NCI-H1092 treated with DMSO at 0.1 percent for 48 hours (cell line): Measurements from ENCODE around the gene SERPINB11.
A peak's percentile ranks its signal among the peaks of the same experiment; 100 is the strongest.
"Not testable (repeated sequence)": the region's sequence is repeated elsewhere in the genome, so short reads cannot be mapped to it uniquely, and the experiment has no call there.

Experiments
- DNase-seq: peaks from one replicate; lab custom pipeline; 2025; lab: John Stamatoyannopoulos, UW

The SERPINB11 gene, protein sequence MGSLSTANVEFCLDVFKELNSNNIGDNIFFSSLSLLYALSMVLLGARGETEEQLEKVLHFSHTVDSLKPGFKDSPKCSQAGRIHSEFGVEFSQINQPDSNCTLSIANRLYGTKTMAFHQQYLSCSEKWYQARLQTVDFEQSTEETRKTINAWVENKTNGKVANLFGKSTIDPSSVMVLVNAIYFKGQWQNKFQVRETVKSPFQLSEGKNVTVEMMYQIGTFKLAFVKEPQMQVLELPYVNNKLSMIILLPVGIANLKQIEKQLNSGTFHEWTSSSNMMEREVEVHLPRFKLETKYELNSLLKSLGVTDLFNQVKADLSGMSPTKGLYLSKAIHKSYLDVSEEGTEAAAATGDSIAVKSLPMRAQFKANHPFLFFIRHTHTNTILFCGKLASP

DNA sequence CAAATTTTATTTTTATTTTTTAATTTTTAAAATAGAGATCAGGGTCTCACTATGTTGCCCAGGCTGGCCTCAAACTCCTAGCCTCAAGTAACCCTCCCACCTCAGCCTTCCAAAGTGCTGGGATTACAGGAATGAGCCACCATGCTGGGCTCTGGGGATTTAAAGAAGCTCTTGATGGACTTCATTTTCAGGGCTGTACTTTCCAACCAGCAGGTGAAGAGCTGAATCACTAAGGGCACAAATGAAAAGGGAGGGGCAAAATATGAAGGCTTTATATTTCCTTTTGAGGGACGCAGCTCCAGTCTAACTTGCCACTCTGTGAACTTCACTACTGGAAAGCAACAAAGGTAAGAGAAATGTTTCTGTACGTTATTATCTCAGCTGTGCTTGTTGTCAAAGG lies at the start of gene SERPINB11:
TSS of gene SERPINB11 (plus strand) at position 301 of the 400 bp plus-strand sequence. CDS start 7,234 bp downstream, outside the sequence.
- no peak for DNase-seq

DNA sequence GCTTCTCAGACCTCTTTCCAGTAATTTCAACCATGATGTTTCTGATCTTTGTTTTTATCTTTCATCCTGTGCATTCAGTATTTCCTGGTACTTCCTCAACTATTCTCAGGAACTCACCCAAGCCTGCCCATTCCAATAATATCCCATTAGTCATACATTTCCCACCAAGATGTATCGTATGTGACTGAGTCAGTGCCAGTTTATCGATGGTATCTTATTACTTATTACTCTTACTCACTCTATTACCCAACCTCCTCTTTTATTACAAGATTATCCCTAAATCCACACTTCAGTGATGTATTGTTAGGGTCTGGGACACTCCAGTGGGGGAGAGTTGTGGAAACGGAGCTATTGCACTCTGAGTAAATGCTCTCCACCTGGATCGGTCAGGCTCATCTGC lies 43.8 kb upstream of the SERPINB11 start:
- not testable (repeated sequence) for DNase-seq

DNA sequence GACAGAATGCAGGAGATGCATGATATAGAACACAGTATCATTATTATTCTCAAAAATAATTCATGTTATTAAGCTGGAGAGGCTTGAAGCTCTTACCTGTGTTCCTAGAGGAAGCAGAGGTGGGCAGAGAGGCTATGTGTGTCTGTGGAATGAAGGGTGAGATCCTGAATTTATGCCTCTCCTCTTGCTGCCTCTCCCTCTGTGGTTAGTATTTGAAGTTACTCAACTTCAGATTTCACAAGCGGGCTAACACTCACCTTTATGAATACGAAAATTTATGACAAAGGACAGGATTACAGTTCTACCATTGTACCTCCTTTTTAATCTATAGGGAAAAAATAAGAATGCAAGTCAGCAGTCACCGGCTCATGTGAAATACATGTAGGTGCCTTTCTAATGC lies 41.0 kb upstream of the SERPINB11 start, which contains the start of gene SERPINB3:
TSS of gene SERPINB3 (minus strand) at position 144 of the 400 bp plus-strand sequence. CDS start 677 bp downstream, outside the sequence.
- DNase-seq: not testable (repeated sequence)

DNA sequence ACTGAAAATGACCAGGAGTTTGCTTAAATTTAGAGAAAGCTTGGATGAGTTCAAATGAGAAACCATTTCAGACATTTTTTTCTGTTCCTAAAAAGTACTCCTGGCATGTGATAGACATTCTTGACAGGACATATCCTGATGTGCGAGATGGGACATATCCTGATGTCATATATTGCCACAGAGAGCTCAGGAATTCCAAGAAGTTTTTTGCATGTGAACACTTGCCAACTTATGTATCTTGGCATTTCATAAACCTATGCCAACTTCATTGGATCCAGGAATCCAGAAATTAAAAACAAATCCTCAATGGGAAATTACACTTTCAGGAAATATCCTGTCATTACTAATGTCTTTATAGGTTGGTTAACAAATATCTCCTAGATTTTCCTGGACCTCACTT lies 38.2 kb upstream of the SERPINB11 start:
- no peak for DNase-seq

DNA sequence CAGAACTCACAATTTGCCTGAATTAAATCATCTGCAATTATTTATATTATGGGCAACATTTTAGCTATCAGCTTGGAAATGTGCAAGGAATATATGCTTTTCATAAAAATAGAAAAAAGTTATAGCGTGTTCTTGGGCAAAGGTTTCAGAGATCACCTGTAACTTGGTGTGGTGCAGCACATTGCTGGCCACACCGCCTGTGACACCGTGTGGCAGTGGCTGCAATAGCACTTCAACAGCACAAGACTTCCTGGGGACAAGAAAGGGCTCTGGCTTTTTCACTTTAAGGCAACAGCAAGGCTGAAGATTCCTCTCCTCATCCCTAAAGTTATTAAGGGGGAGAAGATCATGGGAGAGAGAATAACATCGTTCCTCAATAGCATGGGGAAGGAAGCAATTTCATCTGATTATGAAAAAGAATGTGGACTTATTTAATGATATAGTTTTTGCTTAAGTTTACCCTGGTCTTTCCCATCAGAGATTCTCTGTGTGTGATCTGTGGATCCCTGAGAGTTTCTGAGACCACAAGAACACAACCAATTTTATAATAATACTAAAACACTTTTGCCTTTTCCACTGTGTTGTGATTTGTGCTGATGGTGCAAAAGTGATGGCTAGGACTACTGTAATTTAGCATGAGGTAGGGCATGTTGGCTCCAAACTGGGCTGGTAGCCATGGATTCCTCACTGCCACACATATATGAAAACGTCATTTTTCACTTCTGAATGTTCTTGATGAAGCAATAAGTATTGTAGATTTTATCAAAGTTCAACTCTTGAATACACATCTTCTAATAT lies 26.0 kb upstream of the SERPINB11 start:
- peak; percentile 31 for DNase-seq

DNA sequence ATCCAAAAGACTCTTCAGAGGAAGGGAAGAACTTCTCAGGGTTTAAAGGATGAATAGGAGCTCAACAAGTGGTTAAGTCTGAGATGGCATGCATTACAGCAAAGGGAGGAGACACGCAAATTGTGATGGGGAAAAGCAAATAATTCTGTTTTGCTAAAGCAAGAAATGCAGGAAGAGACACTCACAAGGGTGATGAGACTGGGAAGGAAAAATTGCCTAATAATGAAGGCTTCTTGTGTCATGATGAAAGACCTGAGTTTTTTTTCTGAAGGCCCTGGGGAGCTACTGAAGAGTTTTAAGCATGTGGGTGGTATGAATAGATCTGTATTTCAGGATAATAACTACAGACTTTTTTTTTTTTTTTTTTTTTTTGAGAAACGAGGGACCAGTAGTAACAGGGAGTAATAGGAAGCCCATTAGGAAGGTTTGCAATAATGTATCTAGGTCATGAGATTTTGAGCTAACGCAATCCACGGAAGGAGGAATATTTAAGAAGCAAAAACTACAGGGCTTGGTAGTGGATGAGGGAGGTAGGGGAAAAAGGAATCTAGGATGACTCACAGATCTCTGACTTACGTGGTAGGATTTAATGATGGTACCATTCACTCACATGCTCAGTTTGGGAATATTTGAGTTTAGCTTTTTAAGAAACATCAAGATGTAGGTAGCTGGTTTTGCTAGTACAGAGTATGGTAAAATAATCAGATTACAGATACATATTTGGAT lies 25.1 kb upstream of the SERPINB11 start:
- DNase-seq: no peak

DNA sequence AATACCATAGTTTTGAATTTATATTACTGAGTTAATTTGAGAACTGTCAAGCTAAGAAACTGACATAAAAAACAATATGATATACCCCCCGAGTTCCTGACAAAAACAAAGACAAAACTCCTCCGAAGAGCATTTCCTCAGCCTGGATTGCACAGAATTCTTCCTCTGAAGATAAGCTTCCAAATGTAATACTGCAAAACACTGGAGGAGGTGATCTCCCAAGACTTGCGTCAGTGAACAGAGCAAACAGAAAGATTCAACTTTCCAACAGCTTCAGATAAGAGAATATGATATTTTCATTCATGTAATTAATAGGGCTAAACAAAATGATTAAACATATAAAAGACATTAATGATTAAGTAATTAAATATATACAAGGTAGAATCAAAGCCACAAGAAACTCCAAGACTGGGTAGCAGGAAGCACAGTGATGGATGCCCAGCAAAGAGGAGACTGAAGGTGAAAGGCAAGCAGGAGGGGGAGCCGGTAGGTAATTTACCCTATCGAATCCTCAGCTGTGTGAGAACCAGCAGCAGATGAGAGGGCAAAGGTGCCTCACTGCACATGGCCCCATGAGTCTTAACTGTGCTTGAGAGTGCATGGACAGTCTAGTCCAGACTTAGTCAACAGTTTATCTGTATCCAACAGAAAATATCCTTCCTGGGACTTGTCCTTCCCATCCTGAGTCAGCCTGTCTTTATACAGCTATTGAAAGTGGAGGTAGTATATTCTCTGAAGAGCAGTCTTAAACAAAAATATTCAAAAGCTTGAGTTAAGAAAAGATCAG lies 22.7 kb upstream of the SERPINB11 start:
- no peak for DNase-seq

DNA sequence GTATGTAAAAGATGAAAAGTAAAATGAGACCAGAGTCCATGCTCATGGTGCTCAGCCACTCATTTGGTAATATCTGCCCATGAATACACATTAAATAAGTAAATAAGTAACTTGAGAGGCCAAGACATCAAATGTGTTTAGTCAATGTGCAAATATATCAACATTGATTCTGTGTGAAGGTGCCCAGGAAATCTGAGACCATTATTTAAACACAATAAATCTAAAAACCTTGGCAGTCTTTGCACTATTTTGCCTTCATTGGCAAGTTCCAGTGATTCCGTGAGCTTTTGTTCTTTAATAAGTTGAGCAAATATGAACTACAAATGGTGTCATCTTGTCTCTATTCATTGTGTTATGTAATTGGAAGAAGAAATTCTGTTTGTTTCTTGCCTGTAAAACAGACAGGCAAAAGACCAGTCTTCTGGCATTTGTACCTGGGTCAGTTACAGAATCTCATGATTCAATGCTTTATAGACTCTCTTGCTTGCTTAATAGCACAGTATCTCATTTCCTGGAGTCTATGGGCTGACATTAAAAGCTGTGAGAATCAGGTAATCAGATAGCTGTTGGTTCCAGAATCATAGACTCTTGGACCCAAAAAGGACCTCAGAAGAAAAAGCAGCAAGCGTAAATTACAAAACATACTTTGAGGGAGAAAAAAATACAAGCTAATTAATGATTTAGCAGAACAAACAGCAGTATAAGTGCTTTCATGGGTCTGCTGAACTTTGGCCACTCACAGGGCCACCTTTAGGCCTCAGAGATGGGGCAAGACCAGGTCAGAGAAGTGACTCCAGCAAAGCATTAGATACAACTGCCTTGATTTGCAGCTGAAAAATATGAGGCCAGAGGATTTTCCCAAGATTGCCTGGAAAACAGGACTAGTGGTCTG lies 21.1 kb upstream of the SERPINB11 start:
- DNase-seq: peak; percentile 81

DNA sequence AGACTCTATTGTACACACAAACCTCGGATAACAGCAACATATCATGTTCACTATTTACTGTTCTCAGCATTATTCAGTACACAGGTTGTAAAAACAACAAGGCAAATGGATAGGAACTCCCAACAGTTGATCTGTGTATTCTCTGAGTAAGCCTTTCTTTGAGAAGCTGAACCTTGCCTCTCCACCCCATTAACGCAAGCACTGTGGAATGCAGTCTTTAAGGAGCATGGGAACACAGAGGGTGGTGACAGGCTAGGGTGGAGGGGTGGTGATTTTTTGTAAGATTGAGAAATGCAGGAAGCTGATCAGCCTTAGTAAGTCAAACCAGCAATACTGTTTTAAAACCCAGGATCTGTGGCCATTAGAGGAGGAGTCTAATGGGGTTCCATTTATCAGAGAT lies 19.6 kb upstream of the SERPINB11 start:
- DNase-seq: no peak

DNA sequence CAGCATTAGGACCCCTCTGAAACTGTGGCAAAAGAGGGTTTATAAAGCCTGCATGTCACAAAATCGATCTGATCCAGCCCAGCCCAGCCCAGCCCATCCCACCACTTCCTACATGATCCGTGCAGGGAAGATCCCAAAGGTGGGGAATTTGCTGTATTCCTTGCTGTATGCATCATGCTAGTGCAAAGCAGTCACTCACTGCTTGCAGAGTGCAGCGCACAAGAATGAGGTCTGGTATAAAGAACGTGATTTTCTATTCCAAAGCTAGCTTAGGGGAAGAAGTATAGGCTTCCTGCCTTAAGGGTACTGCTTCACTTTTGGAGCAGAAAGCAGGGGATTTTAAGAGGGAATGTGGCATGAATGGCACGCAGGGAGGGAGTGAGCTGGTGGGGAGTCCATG lies 18.9 kb upstream of the SERPINB11 start:
- DNase-seq: no peak

DNA sequence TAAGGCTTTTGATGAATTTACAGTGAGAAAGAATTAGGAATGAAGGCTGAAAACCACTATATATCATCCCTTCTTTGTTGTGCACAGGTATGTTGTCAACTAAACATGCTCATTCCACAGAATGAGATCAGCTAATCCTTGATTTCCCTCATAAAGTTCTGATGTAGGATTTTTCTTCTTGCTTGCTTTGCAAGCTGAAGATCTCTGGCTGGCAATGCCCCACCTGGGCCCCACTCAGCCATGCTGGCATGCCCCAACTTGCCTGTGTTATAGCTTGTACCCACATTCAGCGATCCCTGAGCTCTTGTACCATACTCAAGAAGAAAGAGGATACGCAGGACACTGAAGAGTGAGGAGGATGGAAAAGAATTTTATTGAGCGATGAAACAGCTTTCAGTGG lies 18.0 kb upstream of the SERPINB11 start:
- DNase-seq: no peak

DNA sequence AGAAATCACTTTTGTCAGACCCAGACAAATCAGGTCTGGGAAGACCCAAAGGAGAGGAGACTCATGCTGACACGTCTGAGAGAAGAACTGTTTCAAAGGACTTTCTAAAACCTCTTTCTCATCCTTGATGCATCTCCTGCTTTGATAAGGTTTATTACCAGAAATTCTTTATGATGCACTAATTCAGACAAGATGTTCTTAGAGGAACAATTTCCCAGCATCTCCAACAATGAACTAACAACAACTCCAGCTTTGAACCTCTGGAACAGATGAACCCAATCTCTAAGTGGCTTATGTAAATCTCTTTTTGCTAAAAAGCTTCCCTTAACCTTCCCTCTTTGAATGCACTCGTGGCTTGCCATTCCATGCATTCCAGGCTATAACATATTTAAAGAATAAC lies 15.9 kb upstream of the SERPINB11 start:
- DNase-seq: no peak

DNA sequence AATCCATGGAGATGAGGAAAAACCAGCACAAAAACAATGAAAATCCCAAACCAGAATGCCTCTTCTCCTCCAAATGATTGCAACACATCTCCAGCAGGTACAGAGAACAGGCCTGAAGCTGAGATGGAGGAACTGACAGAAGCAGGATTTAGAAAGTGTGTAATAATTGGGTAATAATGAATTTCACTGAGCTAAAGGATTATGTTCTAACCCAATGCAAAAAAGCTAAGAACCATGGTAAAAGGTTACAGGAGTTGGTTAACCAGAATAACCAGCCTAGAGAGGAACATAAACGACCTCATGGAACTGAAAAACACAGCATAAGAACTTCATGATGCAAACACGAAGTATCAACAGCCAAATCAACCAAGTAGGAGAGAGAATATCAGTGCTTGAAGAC lies 13.7 kb upstream of the SERPINB11 start:
- DNase-seq: no peak

DNA sequence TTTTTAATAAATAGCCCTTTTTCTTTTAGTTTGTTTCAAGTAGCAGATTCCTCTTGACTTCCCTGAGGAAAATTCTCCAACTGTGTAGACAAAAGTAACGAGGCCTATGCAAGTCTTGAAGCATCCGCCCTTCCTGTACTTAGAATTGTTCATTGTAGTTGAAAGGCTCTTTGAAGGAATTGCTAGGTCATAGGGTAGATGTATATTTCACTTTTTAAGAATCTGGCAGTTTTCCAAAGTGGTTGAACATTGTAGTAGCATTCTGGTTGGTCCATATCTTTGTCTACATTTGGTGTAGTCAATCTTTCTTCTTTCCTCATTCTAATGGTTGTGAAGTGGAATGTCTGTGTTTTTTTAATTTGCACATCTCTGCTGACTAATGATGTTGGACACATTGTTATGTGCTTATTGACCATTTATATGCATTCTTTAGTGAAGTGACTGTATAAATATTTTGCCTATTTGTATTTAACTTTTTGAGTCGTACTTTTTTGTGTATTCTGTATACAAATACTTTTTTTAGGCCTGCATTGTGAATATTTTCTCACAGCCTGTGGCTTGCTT lies 5.6 kb upstream of the SERPINB11 start:
- DNase-seq: no peak

DNA sequence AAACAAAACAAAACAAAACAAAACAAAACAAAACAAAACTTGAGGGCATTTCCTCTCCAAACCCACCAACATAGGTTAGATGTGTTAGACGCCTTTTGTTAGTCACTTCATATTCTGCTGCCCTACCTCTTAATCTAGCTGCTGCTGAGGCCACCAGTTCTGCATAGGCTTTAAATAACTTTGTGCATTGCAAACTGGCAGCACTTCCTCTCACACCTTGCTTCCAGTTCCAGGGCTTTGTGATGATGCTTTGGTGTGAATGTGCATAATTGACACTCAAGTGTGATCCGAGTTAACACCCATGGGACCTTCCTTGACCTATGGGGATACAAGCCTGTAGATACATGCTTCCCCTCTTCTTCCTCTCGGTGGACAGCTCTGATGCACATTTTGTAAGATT lies 2.3 kb upstream of the SERPINB11 start:
- DNase-seq: no peak

DNA sequence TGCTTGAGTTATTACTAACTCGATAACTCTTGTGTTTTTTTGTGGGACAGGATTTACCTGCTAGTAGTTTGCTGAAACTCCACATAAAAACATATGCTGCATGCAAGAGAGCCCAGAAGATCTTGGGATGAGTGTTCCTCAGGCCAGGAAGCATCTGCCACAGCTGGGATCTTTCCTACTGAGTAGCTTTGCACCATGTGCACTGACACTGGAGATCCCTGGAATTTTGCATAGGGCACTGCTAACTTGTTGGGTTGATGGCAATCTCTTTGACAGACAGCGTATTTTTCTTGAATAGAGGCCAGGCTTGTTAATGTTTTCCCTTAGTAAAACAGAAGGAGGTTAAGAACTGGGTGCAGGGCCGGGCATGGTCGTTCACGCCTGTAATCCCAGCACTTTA lies 808 bp upstream of the SERPINB11 start:
- no peak for DNase-seq

DNA sequence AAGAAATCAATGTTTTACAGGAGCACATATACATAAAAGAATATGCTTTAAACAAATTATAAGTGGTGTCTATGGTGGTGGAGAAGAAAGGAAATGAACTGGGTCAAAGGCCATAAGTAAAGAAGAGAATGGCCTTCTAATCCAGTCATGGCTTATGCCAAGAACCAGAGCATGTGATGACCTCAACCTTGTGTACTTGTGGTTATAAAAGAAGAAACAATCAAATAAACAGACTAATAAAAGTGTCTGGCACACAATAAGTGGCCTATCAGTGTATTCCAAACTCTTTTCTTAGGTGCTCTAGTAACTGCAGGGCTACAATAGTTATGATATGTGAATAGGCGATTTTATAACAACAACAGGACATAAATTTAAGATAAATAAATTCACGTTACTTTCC lies 2.6 kb downstream of the SERPINB11 start:
- DNase-seq: no peak

DNA sequence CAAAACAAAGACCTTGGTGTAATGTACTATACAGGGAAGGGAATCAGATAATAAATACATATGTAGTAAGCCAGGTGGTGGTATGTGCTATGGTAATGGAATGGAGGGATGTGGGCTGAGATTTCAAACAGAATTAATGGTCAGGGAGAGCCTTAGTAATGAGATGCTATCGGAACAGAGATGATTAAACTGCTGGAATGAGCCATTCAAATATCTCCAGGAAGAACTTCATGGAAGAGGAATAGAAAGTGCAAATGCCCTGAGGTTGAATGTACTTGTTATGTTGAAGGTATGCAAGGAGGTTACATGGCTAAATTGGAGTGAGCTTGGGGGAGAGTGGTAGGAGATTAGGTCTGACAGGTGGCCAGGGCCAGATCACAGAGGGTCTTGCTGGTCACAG lies 5.1 kb downstream of the SERPINB11 start:
- DNase-seq: no peak

DNA sequence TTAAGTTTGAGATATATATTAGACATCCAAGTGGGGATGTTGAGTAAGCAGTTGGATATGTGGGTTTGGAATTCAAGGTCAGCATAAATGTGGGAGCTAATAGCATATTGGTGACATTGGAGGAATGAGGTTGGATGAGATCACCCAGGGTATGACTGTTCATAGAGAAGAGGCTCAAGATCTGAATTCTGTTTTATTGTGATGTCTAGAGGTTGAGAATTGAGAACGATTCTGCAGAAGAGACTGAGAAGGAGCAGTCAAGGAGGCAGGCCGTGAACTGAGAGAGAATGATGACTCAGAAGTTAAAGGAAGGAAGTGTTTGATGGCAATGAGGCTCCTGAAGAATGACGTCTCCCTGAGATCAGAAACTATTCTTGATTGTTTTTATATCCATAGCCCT lies 5.9 kb downstream of the SERPINB11 start:
- DNase-seq: no peak
